GM21529 (cell line): ENCODE measurements around the gene RAMACL.

Experiments
- ATAC-seq: cut with Tn5 transposase; IDR thresholded peaks from one replicate; pipeline ENCODE4 v1.9.1; 2021; ENCODE audit not compliant: unreplicated experiment

Gene RAMACL

DNA sequence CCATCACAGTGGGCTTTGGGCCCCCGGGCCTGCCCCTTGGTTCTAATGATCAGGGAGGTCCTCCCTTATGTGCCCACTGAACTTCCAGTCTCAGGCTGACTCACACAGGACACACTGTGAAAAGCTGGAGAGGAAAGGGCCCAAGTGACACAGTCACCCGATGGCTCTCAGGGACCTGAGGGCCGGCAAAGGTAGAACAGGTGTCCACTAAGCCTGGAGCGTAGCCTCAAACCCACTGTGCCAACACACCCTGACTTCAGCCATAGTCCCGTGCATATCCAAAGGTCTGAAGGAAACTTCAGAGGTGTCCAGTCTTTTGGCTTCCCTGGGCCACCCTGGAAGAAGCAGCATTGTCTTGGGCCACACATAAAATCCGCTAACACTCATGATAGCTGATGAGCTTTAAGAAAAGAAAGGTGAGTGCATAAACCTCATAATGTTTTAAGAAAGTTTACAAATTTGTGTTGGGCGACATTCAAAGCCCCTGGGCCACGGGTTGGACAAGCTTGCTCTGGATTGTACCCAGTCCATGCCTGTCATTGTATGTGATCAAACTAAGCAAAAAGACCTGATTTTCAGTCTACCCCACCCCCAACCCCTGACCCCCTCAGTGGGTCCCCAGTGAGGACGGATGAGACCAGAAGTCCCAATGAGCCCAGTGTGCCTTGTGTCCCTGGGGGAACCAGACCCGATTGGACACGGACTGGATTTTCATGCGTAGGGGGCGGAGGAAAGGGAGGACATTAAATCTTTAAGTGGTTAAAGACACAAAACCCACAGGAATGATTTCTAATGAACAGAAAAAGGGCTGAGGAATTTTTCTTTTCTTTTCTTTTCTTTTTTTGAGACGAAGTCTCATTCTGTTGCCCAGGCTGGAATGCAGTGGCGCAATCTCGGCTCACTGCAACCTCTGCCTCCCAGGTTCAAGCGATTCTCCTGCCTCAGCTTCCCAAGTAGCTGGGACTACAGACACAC is 6.1 kb downstream of the RAMACL start:
- no peak for ATAC-seq

DNA sequence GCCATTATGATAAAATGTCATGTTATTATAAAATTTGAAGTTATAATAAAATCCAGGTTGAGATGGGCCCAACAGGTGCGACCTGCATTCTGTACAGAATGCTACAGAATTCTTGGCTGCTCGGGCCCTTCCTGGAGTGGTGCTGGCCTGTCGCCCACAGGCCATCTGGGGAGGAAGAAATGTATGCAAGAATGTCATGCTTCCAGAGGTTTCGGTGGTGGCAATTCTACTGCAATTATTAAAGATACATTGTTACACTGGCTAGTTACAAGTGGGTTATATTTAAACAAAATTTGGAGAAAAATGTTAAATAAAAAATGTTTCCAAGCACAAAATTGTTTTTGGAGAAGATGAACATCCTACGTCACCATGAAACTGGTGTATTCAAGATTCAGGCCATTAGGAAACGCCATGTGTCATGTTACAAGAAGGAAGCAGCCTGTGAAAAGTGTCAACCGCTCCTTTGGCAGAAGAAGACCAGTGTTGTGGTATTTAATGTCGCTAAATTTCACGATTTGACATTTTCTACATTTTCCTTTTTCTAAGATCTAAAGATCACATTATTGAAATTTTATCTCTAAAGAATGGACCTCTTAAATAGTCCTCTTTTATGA is 7.1 kb downstream of the RAMACL start:
- ATAC-seq, result no peak

- no peak for ATAC-seq
These were observed 7.8 kb downstream of the RAMACL start for GRCh38 chr6:166578536-166579236.

DNA sequence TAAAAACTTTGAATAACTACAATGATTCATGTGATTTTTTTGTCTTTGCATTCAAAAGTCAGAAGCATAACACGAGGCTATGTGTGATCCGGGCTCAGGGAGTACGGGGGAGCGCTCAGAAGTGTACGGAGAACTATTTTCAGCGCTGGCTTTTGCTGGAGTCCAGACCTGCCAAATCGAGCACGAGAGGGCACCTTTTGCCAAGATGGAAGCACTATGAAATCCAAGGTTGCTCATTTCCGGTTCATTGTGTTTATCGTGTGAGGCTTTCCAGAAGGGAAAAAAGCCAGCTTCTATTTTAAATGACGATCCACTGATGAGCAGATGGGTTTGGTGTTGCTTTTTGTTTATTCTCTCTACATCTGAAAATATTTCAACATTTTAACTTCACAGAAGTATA is 11.3 kb downstream of the RAMACL start:
- no peak for ATAC-seq

DNA sequence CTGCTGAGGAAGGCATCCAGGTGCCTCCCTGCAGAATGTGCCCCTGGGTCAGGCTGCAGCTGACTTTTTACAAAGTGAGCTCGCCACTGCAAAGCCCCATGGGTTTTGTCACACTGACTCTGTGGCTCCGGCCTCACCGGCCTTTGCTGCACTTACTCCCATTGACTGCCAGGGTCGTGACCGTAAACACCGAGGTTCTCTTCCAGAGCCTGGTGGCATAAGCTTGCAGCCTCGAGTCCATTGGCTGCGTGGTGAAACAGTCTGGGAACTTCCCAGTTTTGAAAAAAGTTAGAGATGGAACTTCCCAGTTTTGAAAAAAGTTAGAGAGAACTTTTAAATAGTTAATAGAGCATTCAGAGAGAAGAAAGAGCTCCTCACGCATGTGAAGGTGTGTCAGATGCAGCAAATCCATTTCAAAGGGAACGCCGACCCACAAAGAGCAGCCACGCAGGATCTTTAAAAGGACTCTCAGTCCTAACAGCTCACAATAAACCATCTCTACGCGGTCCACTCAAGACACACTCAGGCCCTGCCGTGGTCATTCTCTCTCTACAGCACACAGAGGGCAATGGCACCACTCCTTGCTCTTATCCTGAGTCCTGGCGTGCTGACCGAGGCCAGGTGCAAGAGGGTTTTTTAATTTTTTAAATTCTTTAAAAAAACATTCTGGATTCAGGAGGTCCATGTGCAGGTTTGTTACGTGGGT is 12.8 kb downstream of the RAMACL start:
- ATAC-seq, result no peak

GRCh38 chr6:166572370-166573261 is 13.9 kb downstream of the RAMACL start:
- no peak for ATAC-seq

GRCh38 chr6:166570929-166571713 is 15.4 kb downstream of the RAMACL start:
- no peak for ATAC-seq

DNA sequence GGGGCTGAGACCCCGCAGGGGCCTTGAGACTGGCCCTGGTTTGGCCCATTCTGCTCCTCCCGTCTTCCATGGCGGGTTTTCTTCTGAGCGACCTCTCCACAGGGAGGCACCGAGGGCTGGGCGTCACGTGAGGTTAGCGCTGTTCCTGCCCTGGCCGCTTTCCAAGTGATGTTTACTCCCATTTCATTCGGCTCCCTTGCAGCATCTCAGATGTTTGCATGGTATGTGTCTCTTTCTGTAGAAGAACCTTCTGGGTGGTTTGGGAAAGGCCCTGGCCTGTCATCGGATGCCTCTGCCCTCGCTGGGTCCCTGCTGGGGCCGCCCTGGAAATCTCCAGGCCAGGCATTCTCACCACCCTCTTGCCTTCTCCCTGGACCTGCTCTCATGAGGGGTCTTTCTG is 17.3 kb downstream of the RAMACL start:
- ATAC-seq, result no peak

DNA sequence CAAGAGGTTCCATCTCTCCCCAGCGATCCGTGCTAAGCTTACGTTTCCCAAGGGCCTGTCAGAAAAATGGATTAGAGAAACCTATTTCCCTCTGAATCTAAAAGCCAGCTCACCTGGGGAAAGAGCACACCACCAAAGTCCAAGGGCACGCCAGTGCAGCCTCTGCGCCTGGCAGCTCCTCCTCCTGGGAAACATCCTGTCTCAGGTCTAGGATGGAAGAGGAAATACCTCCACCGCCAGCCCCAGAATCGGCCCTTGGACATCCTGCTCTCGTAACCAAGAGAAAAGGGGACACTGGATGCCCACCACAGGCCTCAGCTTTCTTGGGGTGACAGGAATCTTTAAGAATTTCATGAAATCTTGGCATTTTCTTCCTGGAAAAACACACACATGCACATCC is 18.7 kb downstream of the RAMACL start:
- ATAC-seq, result no peak

DNA sequence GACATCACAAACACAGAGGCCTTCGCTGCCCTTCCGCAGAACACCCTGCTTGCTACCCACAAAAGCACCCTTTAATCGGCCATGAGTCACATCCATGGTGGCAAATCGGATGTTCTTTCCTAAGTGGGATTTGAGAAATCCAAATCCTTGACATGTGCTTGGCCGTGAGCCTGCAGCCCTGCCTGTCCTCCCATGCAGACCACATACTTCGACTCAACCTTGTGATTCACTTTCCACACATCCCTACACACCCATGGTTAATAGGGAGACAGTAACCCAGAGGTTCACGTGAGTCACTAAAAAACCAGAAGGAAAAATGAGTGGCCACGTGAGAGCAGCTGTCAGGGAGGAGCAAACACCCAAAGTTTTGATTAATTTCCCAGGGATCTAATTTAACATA is 19.4 kb downstream of the RAMACL start:
- ATAC-seq, result no peak

GRCh38 chr6:166566026-166567011 is 20.2 kb downstream of the RAMACL start:
- no peak for ATAC-seq

DNA sequence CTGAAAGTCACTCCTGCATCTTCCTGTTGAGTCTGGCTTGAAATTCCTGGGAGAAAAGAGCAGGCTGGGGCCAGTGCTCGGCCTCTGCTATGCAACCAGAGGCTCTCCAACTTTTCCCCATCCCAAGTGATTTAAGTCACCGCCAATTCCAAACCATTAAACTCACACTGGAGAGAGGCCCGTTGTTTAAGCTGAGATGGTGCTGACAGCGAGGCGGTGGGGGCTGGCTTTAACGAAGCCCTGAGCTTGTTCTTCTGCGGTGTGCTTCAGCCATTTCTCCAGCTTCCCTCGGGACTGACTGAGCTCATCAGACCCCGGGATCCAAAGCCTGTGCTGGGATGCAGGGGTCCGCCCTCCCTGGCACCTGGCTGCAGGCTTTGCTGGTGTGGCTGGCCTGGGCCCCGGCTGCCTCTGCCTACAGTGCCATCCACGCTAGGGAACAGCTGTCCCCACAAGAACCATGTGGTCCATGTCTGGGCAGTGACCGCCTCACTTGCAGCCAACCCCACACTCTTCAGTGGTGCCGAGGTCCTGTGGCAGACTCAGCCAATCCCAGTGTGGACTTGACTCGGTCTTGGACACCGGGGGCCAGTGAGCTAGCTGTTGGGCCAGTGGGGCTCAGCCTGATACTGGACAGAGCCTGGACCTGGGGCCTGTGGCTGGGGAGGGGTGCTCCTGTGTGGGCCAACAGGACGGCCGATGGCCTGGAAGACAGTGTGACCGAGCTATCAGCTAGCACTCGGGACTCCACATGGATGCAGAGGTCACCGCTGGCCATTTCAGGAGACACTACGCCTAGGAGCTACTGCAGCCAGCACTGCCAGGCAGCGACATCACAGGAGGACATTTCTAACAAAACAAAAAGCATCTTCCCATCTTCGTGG is 21.2 kb downstream of the RAMACL start:
- no peak for ATAC-seq

- no peak for ATAC-seq
These were observed 22.7 kb downstream of the RAMACL start for GRCh38 chr6:166563805-166564204.

- ATAC-seq, result no peak
These were observed 23.3 kb downstream of the RAMACL start for GRCh38 chr6:166563200-166563599.

GRCh38 chr6:166562726-166563125 is 23.8 kb downstream of the RAMACL start:
- ATAC-seq, result no peak

DNA sequence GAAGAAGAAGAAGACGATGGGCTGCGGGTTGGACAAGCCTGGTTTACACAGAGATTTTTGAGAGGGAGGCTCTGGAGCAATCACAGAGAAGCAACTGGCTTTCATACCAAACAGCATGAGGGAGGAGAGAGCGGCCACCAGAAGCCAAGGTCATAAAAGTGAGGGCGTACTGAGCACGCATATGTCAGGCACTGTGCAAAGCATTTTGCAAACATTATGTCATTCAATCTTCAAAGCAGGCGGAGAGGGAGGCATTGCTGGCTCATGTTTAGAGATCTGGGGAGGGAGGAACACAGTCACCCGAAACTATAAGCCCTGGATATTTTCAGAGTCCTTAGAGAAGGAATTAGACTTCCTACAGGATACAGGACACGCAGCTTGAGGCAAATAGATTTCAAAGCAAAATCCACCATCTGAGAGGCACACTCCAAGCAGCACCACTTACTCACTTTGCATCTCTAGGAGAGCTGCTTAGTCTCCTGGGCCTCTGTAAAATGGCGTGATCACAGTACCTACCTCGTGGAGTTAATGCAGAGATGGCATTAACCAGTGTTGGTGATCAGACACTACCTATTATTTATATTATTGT is 24.6 kb downstream of the RAMACL start:
- no peak for ATAC-seq

DNA sequence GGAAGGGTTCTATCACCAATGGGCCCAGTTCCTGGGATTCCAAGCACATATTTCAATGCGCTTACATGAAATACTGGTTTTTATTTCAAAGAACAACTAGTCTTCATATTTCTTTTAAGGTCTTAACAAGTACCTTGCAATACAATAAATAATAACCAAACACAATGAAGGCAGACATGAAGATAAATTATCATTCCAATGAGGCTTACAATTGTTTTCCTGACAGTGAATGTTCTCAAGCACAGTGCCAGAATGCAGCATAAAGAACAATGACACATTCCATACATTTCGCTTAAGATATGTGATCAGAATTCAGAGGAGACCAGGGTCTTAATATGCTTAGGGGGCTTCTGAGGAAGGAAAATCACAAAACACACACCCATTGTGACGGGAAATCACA is 26.3 kb downstream of the RAMACL start:
- ATAC-seq, result no peak
